Measurements from ENCODE around the gene CDH23.

The CDH23 gene

DNA sequence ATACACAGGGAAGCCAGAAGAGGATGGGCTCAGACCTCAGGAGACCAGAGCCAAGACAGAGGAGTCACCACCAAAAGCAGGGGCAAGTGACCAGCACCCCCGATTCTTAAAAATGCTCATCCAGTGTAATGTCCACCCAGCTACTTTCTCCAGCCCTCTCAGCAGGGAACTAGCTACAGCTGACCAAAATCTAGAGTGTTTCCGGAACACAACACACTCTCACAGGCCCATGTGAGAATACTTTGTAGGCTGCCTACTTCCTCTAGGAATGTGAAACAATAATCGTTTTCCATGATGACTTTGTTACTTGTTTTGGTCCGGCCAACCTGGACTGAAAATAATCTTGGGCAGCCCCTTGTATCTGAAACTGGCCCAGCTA, 439.9 kb downstream of the CDH23 start:
- TF ChIP-seq, protein P1, sequence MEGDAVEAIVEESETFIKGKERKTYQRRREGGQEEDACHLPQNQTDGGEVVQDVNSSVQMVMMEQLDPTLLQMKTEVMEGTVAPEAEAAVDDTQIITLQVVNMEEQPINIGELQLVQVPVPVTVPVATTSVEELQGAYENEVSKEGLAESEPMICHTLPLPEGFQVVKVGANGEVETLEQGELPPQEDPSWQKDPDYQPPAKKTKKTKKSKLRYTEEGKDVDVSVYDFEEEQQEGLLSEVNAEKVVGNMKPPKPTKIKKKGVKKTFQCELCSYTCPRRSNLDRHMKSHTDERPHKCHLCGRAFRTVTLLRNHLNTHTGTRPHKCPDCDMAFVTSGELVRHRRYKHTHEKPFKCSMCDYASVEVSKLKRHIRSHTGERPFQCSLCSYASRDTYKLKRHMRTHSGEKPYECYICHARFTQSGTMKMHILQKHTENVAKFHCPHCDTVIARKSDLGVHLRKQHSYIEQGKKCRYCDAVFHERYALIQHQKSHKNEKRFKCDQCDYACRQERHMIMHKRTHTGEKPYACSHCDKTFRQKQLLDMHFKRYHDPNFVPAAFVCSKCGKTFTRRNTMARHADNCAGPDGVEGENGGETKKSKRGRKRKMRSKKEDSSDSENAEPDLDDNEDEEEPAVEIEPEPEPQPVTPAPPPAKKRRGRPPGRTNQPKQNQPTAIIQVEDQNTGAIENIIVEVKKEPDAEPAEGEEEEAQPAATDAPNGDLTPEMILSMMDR (IDR thresholded peaks at IDR 0.05; ENCODE audit: control insufficient read depth, extremely low read depth, insufficient read depth): no peak
- no peak for DNase-seq (ENCODE audit: low read depth)
- no peak overlapping the region for H3K4me3 ChIP-seq (ENCODE audit: low read depth, low read length)

DNA sequence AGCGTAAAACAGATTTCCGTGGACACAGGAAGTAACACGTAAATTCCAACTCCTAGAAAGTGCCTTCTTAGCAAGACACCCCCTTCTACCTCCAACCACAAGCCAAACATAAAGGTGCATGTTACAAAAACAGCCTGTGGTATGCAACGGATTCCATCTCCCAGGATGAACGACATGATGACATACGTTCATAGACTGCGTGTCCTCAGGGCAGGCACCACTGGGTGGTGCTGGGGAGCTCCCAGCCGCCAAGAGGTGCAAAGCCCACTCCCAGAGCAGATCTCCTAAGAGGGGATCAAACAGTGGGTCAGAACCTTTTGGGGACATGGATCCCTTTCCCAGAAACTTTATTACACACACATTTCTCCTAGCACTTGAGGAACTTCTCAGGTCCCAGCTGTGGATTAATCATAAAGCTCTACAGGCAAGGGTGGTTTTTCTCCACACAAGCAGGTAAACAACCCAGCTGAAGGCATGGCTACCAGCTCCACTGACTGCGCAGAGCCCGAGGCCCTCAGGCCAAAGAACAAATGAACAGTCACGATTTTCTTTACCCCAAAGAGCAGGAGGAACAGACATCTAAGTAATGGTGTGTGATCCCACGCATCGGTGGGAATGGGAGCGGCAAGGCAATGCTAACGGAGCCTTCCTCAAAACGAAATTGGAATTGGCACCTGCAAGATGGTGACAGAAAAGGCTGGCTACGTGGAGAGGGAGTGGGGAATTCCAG, 440.5 kb downstream of the CDH23 start:
- TF ChIP-seq, protein P1 (IDR thresholded peaks at IDR 0.05; ENCODE audit: control insufficient read depth, extremely low read depth, insufficient read depth): peak; percentile 22; the same call in 1 of the 2 replicates
- no peak overlapping the region for H3K4me3 ChIP-seq (ENCODE audit: low read depth, low read length)

DNA sequence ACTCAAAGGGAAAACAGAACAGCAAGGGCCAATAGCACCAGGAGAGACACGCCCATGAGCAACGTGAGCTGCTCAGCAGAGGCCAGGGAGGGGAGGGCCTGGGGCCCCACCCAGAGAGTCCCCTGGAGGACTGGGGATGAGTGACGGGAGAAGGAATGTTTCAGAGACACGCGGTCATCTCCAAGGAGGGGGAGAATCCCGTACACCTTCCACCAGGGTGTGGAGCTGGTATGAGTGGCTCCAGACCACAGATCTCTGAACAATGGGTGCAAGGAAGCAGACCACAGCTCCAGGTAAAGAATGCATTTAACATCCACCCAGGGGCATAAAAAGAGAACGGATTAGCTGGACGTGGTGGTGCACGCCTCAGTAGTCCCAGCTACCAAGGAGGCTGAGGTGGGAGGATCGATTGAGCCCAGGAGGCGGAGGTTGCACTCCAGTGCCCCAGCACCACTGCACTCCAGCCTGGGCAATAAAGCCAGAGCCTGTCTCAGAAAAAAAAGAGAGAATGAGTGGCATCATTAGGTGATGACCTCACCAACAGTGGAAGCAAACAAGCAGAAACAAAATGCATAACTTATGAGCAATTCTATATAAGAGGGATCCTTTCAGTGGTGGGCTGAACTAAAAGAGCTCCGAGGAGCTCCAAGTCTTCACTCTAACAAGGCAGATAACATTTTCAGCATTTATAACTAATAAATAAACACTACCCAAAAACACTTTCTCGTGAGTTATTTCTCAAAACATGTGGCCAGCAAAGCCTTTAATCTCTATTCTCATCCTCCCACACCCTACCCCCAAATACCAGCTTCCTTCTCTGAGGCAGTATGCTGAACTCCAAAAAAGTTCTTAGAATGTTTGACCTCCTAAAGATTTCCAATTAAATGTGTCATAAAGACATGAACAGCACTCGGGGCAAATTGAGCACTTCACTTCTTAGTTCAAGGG, 441.8 kb downstream of the CDH23 start:
- H3K4me3 ChIP-seq (ENCODE audit: low read depth, low read length): no peak overlapping the region
- TF ChIP-seq, protein P1 (IDR thresholded peaks at IDR 0.05; ENCODE audit: control insufficient read depth, extremely low read depth, insufficient read depth): no peak
- no peak for DNase-seq (ENCODE audit: low read depth)

More for the DNA sequence above, 440.5 kb downstream of the CDH23 start:
- no peak for DNase-seq (ENCODE audit: low read depth)

DNA sequence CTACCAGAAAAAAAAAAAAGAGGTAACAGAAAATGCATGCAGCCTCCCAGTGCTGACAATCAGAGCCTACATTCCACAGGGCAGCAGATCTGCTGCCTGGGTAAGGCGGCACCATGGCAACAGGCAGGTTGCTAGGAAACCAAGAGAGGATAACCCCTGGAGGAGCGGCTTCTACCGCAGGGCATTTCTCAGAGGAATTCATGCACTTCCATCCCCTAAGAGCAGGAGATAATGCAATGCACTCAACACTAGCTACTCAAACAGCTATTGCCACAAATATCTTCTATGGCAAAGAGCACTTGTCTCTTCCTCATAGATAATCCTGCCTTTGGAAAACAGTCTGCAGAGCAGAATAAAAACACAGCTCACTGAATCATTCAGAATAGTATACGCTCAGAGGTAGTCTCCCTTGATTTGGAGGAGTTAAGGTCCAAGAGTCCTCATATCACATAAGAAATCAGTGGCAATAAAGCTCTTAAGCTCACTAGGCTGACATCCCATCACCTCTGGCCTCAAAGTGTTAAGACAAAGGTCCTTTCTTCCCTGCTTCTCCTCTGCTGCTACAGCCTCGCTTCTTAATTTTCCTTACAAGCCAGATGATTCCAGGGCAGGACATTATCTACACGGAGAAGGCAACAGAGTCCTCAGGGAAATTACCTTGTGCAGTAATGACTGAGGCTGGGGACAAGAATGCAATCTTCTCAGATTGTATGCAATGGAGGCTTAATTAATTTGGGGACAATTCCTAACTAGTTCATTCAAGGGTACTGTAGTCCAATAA, 443.6 kb downstream of the CDH23 start:
- TF ChIP-seq, protein P1 (IDR thresholded peaks at IDR 0.05; ENCODE audit: control insufficient read depth, extremely low read depth, insufficient read depth): no peak
- no peak overlapping the region for H3K4me3 ChIP-seq (ENCODE audit: low read depth, low read length)
- DNase-seq (ENCODE audit: low read depth): no peak

DNA sequence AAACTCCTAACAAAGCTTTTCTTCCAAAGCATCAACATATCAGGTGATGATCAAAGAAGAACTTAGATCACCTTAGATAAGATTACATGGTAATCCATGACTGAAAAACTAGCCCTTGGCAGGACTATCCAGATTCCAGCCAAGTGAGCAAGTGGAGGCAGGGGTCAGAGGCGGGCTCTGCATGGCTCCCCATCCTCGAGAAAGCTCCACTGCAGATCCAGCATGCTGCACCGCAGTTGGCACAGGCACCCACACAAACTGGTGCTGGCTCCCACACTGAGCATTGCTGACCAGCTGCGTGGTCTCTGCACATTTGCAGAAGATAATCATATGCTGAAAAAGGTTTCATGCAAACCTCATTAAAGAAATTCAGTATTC, 444.2 kb downstream of the CDH23 start:
- DNase-seq (ENCODE audit: low read depth): no peak
- no peak overlapping the region for H3K4me3 ChIP-seq (ENCODE audit: low read depth, low read length)
- TF ChIP-seq, protein P1 (IDR thresholded peaks at IDR 0.05; ENCODE audit: control insufficient read depth, extremely low read depth, insufficient read depth): no peak

DNA sequence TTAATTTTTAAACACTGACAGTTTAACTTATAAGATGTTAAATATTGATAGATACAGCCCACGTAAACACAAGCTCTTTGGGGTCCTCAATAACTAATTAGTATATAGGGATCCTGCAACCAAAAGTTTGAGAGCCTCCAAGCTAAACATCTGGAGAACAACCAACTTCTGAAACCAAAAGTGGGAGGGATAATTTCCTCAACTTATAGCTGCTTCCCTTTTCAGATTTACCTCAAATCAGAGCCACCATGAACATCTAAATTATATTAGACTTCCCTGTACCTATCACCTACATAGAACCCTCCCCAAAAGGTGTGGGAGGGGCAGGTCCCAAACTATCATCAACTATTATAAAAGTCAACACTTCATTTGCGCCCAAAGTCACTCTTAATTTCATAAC, 445.7 kb downstream of the CDH23 start:
- H3K4me3 ChIP-seq (ENCODE audit: low read depth, low read length): no peak overlapping the region
- no peak for DNase-seq (ENCODE audit: low read depth)
- TF ChIP-seq, protein P1 (IDR thresholded peaks at IDR 0.05; ENCODE audit: control insufficient read depth, extremely low read depth, insufficient read depth): no peak
